PFSK-1 (cell line): Measurements from ENCODE around the gene IL18BP.

Experiments used
- POLR2AphosphoS5 ChIP-seq: IDR thresholded peaks from 2 replicates; pipeline ENCODE4 v1.6.1; 2012; ENCODE audit warnings: low read depth, mild to moderate bottlenecking, control low read depth, low read length, moderate library complexity
- SIN3A ChIP-seq: IDR thresholded peaks from 2 replicates; pipeline ENCODE4 v1.6.1; 2012; ENCODE audit warnings: mild to moderate bottlenecking, low read length, moderate library complexity, borderline replicate concordance; ENCODE audit not compliant: insufficient read depth
- TAF1 ChIP-seq: IDR thresholded peaks from 2 replicates; pipeline ENCODE4 v1.6.1; 2012; ENCODE audit warnings: low read length, control low read depth, borderline replicate concordance; ENCODE audit not compliant: insufficient read depth
- TF ChIP-seq, protein P1 (sequence below), 2 experiments: IDR thresholded peaks; 2 replicates each; pipeline versions ENCODE4 v1.6.1 to v1.8.0; 2011 to 2012; ENCODE audit warnings: low read depth in 2 of 2, low read length in 2 of 2, control low read depth in 1 of 2, inconsistent platforms in 1 of 2, mild to moderate bottlenecking in 1 of 2, moderate library complexity in 1 of 2; ENCODE audit not compliant: insufficient read depth in 1 of 2

GRCh38 chr11:71951741-71952310 lies 46.9 kb upstream of the IL18BP start:
- TF ChIP-seq TAF1, result no peak
- TF ChIP-seq, protein P1, sequence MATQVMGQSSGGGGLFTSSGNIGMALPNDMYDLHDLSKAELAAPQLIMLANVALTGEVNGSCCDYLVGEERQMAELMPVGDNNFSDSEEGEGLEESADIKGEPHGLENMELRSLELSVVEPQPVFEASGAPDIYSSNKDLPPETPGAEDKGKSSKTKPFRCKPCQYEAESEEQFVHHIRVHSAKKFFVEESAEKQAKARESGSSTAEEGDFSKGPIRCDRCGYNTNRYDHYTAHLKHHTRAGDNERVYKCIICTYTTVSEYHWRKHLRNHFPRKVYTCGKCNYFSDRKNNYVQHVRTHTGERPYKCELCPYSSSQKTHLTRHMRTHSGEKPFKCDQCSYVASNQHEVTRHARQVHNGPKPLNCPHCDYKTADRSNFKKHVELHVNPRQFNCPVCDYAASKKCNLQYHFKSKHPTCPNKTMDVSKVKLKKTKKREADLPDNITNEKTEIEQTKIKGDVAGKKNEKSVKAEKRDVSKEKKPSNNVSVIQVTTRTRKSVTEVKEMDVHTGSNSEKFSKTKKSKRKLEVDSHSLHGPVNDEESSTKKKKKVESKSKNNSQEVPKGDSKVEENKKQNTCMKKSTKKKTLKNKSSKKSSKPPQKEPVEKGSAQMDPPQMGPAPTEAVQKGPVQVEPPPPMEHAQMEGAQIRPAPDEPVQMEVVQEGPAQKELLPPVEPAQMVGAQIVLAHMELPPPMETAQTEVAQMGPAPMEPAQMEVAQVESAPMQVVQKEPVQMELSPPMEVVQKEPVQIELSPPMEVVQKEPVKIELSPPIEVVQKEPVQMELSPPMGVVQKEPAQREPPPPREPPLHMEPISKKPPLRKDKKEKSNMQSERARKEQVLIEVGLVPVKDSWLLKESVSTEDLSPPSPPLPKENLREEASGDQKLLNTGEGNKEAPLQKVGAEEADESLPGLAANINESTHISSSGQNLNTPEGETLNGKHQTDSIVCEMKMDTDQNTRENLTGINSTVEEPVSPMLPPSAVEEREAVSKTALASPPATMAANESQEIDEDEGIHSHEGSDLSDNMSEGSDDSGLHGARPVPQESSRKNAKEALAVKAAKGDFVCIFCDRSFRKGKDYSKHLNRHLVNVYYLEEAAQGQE (IDR thresholded peaks at IDR 0.05; ENCODE audit: insufficient read depth in 1 of 2, low read depth in 2 of 2, low read length in 2 of 2), result no peak
- TF ChIP-seq SIN3A, result no peak
- no peak for TF ChIP-seq POLR2AphosphoS5
